NCI-H1436 (cell line): ENCODE results near the gene CACNA1I.
"Not testable (repeated sequence)": the region's sequence is repeated elsewhere in the genome, so short reads cannot be mapped to it uniquely, and the experiment has no call there.

Source experiments
- DNase-seq: peaks from one replicate; lab custom pipeline; 2025; lab: John Stamatoyannopoulos, UW

Gene CACNA1I

GRCh38 chr22:39570665-39571064, at the start of gene CACNA1I:
Gene CACNA1I, plus strand, starts transcription at chr22:39570753. Its CDS starts 0 bp downstream, at chr22:39570753.
- DNase-seq, result no peak

DNA sequence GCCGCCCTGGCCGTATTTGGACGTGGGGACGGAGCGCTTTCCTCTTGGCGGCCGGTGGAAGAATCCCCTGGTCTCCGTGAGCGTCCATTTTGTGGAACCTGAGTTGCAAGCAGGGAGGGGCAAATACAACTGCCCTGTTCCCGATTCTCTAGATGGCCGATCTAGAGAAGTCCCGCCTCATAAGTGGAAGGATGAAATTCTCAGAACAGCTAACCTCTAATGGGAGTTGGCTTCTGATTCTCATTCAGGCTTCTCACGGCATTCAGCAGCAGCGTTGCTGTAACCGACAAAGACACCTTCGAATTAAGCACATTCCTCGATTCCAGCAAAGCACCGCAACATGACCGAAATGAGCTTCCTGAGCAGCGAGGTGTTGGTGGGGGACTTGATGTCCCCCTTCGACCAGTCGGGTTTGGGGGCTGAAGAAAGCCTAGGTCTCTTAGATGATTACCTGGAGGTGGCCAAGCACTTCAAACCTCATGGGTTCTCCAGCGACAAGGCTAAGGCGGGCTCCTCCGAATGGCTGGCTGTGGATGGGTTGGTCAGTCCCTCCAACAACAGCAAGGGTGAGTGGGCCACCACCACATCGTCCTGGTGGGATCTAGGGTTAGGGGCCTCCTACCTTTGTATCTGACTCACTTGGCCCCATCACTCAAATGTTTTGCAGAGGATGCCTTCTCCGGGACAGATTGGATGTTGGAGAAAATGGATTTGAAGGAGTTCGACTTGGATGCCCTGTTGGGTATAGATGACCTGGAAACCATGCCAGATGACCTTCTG, 49.3 kb upstream of the CACNA1I start:
- not testable (repeated sequence) for DNase-seq

GRCh38 chr22:39522091-39522490, 48.5 kb upstream of the CACNA1I start:
- DNase-seq, result not testable (repeated sequence)

- DNase-seq, result peak; percentile 43
Measured at GRCh38 chr22:39522567-39523300, 47.8 kb upstream of the CACNA1I start.

- no peak for DNase-seq
Measured at GRCh38 chr22:39524089-39524752, 46.3 kb upstream of the CACNA1I start.

DNA sequence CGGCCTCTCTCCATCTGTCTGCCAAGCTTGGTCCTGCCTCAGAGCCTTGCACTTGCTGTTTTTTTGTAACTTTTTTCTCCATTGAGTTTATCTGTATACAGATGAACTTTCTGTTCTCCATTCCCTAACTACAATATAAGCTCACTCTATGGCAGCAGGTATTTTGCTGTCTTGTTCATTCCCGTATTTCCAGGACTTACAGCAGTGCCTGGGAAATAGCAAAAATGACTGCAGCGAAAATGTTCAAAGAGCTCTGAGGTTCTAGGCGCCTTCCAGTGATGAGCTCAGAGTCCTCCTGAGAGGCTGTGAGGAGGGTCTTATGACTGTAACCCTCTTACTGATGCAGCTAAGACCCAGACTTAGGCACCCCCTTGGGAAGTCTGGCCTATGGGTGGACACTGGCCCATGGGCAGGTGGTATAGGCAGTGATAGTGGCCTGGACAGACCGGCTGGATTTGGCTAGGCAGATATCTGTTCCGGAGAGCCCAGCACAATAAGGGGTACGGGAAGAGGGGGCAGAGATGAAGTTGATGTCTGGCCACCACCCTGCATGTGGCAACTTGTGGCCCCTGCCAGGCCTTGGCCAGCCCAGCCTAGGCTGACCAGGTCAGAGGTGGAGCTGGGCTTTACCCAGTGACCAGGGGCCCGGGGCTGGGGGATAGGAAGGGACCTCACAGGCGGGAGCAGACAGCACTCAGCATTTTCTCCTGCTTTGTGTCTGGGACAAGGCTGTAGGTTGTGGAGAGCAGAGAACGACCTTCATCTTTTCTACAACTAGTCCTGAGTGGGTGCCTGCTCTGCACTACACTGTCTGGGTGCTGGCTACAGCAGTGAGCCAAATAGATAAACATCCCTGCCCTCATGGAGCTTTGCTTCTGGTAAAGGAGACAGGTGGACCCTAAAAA, 45.5 kb upstream of the CACNA1I start:
- no peak for DNase-seq

DNA sequence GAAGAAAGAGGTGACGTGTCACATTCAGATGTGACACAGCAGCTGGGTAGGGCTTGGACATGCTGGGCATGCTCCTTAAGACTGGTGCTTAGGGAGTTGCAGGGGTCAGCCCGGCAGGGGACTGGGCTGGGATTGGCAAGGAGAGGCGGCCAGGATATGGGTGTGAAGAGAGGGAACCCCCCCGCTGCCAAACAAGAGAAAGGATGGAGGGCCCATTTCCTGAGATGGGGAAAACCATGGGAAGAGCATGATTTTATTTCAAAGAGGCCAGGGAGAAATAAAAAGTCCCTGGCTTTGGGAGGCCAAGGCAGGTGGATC, 44.9 kb upstream of the CACNA1I start:
- no peak for DNase-seq

GRCh38 chr22:39526736-39527171, 43.8 kb upstream of the CACNA1I start:
- DNase-seq, result no peak

- peak; percentile 35 for DNase-seq
Measured at GRCh38 chr22:39527481-39527961, 43.0 kb upstream of the CACNA1I start.

- DNase-seq, result peak; percentile 83
Measured at GRCh38 chr22:39528080-39528661, 42.4 kb upstream of the CACNA1I start.

DNA sequence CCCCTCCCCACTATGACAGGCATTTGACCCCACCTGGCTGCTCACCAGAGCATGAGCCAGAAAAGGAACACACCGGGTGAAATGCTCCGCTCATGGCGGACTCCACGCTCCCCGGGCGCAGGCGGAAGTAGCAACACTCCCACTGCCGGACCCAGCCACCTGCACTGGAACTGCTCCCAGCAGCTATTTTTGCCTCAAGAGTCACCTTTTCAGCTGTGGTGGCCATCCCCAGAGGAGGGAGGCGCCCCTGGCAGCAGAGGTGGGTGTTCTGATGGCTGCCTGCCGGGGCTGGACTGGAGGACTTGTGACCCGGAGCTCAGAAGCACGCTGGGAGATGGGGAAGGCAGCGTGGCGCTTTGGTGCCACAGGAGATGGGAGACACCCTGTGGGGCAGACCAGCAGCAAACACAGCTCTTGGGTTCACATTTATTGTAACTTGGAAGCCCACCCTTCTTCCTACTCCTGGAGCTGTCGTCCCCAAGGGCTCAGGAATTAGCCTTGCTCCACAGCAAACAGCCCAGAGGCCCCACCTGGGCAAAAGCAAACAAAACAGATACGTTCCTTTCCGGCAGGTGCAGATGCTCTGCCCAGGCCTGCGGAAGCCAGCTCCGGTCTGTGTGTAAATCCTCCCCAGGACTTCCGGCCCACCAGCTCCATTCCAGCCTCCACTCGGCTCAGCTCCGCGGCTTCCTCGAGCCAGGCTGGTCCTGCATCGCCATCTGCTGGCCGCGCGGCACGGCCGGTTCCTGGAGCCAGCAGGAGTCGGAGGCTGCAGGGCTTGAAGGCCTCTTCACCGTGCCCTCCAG, 41.7 kb upstream of the CACNA1I start:
- DNase-seq, result peak; percentile 94

GRCh38 chr22:39529487-39529851, 41.1 kb upstream of the CACNA1I start:
- no peak for DNase-seq

- no peak for DNase-seq
Measured at GRCh38 chr22:39530116-39530515, 40.4 kb upstream of the CACNA1I start.

DNA sequence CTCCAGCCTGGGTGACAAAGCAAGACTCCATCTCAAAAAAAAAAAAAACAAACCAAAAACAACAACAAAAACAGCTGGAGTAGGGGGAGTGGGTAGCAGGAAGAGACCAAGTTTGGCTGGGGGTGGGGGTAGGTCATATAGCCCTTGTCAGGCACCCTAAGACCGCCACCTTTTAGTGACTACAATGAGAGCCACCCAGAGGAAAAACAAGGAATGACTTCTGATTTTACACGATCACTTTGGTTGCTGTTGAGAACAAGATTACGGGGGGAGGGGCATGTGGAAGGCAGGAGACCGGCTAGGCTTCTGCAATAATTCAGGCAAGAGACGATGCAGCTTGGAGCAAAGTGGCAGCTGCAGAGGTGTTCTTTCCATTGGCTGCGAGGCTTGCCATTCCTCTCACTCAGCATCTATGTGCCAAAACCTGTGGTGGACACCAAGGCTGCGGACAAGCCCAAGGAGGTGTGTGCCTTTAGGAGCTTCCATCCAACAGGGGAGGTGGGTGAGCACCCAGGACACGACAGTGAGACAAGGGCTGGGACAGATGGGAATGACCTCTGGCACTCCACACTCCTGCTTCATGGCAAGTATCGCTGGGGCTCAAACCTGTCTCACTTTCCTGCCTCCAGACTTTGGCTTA, 39.7 kb upstream of the CACNA1I start:
- no peak for DNase-seq

DNA sequence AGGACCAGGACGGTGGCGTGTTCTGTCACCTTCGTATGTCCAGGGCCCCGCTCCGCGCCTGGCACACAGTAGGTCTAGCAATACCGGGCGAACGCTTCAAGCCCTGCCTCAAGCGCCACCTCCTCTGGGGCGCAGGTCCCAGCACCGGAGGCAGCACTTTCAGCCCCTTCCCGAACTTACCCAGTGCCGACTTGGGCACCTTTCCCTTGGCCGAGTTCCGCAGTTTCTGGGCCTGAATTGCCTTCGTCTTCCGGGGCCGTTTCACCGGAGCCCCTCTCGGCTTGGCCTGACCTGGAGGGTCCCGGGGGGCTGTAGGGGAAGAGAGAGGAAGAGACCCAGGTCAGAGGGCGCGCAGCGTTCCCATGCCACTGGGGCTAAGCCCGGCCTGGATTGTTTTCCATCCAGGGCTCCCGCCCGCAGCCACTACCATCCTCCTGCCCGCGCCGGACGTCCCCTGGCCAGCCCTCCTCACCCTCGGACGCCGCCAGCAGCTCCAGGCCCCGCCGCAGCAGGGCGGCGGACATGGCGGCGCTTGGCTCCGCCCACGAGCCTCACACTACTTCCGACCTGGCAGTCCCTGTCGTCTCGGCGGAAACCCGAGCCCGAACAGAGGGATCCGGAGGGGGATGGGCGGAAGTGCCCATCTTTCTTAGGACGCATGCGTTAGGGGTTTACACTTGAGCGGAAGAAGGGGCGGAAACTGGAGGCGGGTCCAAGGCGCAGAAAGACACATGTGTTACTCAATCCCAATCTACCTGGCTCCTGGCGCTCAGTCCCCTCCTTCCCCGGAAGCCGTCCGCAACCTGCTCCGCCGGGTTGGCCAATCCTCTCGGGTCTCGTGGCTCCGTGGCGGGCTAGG, 38.1 kb upstream of the CACNA1I start, which contains the start of gene RPS19BP1:
Gene RPS19BP1 (minus strand): TSS at position 534 of the 859 bp plus-strand sequence. CDS start 10 bp downstream, at position 524.
- DNase-seq, result peak; percentile 100

- DNase-seq, result no peak
Measured at GRCh38 chr22:39534092-39534506, 36.5 kb upstream of the CACNA1I start.

DNA sequence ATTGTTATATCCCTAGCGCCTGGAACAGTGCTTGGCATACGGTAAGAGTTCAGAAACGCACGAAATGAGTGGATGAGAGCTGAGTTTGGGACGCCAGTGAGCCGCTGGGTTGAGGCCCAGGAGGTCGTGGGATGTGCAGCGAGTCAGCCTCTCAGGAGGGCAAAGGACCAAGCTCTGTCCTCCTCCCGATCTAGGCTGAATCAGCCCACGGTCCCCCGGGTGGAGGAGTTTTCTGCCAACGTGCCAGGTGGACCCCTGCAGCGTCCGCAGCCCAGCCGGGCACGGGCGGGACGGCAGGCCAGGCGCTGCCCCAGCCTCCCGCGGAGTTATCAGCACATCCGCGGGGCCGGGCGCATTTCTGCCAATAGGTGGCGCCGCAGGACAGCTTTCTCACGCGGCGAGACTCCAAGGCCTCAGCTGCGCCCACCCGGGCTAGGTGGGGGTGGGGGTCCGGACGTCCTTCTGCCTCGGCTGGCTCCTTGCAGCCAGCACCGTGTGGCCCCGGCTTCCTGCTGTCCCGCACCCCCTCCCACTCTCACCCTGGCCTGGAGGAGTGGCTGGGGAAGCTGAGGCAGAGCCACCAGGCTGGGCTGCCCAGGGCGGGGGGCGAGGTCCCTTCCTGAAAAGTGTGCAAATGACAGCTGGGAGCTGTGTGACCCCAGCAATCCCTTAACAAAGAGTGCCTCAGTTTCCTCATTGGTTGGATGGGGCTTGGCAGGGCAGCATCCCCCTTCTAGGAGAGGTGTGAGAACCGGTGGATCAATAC, 35.8 kb upstream of the CACNA1I start:
- peak; percentile 61 for DNase-seq

DNA sequence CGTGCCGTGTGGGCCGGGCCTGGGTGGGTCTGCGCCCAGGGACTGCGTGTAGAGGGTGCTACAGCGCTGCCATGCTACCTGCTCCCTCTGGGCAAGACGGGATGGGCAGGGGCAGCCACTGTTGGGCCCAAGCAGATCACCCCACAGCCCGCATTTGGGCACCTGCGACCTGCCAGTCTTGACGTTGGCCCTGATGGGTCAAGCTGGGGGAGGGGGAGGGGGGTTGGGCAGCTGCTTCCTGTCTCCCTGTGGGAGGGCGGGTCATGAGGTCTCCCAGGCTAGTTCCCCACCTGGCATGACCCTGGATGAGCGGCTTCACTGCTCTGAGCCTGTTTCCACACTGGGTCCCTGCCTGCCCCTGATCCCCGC, 35.2 kb upstream of the CACNA1I start:
- no peak for DNase-seq
